NCI-H2107 (cell line): ENCODE data around the gene MYCN.

ENCODE experiments used
- DNase-seq: peaks from one replicate; lab custom pipeline; 2025; lab: John Stamatoyannopoulos, UW

Gene MYCN

GRCh38 chr2:15976354-15976753 lies 36.0 kb downstream of the MYCN start:
- no peak for DNase-seq

- DNase-seq = no peak
These were observed 38.9 kb downstream of the MYCN start for GRCh38 chr2:15979051-15979758.

GRCh38 chr2:15979759-15980604 lies 39.6 kb downstream of the MYCN start:
- DNase-seq = no peak

- DNase-seq = no peak
These were observed 40.3 kb downstream of the MYCN start for GRCh38 chr2:15980605-15981098.

DNA sequence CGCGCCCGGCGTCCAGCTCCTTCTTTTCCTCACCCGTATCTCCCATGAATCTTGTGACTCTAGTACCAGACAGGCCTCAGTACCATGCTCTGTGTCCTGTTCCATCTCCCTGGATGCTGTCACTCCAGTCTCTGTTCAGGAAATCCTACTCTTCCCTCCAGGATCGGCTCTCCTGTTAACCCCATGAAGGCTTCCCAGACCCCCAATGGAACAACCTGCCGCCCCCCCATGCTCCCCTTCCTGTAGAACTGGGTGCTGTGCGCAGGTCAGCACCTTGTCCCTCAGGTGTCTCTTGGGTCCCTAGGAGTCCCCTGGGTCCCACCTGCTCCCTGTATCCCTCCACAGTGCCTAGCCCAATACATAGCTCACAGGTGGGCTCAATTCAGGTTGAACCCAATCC lies 41.3 kb downstream of the MYCN start:
- DNase-seq = no peak

- DNase-seq = no peak
These were observed 42.1 kb downstream of the MYCN start for GRCh38 chr2:15982285-15983044.

- no peak for DNase-seq
These were observed 43.1 kb downstream of the MYCN start for GRCh38 chr2:15983496-15983895.

DNA sequence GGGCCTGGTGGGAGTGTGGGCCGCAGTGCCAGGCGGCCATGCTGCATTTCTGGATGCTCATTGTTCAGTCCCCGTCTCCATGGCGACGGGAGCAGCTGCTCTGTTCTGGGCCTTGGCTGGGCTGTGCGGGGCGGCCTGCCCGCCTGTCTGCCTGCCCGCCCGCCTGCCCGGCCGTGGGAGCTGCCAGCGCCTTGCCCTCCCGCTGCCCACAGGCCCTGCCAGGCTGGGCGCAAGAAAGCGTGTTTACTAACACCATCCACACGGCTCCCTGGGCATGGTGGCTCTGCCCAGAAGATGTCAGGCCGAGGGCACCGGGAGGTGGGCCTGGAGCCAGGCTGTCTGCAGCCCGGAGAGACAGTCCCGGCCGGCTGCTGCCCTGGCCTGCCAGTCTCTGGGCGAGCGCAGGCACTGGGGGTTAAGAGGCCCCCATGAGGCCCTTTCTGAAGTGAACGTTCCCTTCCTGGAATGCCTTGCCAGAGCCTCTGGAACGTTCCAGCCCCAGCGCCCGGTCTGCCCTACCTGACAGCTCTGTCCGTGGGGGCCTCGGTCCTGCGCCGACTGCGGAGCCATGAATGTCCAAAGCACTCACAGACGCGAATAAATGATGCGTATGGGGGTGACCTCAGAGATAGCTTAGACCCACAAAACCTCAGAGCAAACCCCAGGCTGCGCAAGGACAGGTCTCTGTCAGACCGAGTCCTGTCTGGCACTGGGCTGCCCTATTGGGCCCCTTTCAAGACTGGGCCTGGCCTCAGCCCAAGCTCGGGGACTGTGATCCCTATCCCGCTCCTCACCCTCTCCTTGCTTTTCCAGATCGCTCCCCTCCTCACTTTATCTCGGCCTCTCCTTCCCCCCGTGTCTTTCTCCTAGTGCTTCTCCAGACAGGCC lies 44.3 kb downstream of the MYCN start:
- DNase-seq = no peak

GRCh38 chr2:15985531-15985930 lies 45.2 kb downstream of the MYCN start:
- no peak for DNase-seq

GRCh38 chr2:15986068-15986560 lies 45.8 kb downstream of the MYCN start:
- no peak for DNase-seq

DNA sequence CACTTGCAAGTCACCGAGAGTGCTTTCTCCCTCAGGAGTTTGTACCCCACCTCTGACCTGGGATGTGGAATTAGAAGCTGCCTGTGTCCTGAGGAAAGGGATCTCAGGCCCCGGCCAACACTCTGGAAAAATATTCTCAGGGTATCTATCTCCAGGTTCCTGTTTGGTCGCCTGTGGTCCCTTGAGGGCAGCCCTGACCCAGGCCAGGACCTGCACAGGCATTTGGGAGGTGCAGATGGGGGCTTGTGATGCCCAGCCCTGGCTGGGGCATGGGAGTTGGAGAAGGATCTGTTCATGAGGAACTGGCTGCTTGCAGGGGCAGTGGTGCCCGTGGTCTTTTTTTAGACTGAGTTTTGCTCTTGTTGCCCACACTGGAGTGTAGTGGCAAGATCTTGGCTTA lies 46.3 kb downstream of the MYCN start:
- DNase-seq = no peak

DNA sequence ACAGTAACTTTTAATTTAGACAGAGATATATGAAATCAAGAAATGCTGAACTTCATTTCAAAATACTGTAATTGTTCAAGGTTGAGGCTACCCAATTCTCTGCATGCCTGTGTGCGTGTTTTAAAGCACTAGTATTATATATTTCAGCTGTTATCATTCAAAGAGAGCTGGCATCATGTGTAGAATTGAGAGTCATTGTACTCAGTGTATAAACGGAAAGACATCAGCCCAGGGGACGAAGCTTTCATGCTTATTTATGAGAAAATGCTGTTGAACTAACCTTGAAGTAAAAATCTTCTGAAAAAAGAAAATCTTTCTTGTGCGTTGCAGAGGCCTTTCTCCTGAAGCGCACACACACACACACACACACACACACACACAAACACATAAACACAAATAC lies 48.4 kb downstream of the MYCN start:
- DNase-seq = no peak

GRCh38 chr2:15989559-15989958 lies 49.2 kb downstream of the MYCN start:
- DNase-seq = no peak

- DNase-seq = no peak
These were observed 50.1 kb downstream of the MYCN start for GRCh38 chr2:15990151-15991101.

- no peak for DNase-seq
These were observed 50.9 kb downstream of the MYCN start for GRCh38 chr2:15991231-15991630.

DNA sequence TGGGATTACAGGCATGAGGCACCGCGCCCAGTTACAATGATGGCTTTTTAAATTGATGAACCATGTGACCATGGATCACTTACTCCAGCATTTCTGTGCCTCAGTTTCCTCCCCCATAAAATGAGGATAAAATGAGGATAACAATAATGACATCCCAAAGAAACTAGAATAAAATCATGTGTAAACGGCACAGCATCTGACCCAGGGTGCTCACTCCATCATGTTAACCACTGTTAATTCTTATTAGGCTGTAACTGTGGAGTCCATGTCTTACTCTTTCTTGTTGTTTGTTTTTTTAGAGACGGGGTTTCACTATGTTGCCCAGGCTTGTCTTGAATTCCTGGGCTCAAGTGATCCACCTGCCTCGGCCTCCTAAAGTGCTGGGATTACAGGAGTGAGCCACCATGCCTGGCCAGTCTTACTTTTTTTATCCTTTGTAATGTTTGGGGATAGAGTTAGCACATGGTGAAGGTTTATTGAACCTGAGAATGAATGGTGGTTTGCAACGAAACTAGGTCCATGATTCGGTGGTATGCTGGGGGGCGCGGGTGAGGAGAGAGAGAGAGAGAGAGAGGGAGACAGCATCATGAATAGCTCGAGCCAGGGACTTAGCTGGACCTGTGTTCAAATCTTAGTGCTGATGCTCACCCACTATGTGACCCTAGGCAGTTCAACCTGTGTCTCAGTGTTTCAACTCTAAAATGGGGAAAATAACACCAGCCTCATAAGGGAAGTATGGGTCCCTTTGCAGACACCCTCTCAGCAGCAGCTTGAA lies 52.3 kb downstream of the MYCN start:
- no peak for DNase-seq

GRCh38 chr2:15993232-15993610 lies 52.9 kb downstream of the MYCN start:
- no peak for DNase-seq

- no peak for DNase-seq
These were observed 53.3 kb downstream of the MYCN start for GRCh38 chr2:15993666-15994065.

- DNase-seq = no peak
These were observed 55.3 kb downstream of the MYCN start for GRCh38 chr2:15995603-15996002.
